ENCODE results near the gene TRNAU1AP. TPM values are rescaled to one million over a fixed set of nuclear protein-coding genes. Genes with fewer than 3 reads are reported as not detected.
"Not testable (repeated sequence)": the region's sequence is repeated elsewhere in the genome, so short reads cannot be mapped to it uniquely, and the experiment has no call there.

Gene TRNAU1AP
- total RNA-seq, 1 donor, result 25.0 TPM

GRCh38 chr1:28517649-28517999, 35.3 kb upstream of the TRNAU1AP start:
- peak overlapping the region; percentile 74 for H3K4me3 ChIP-seq (ENCODE audit: low read depth, low read length)
- no peak for TF ChIP-seq CTCF (IDR thresholded peaks at IDR 0.05; ENCODE audit: insufficient read depth, low read depth, low read length)
- peak; percentile 60 for DNase-seq (ENCODE audit: low read depth)

DNA sequence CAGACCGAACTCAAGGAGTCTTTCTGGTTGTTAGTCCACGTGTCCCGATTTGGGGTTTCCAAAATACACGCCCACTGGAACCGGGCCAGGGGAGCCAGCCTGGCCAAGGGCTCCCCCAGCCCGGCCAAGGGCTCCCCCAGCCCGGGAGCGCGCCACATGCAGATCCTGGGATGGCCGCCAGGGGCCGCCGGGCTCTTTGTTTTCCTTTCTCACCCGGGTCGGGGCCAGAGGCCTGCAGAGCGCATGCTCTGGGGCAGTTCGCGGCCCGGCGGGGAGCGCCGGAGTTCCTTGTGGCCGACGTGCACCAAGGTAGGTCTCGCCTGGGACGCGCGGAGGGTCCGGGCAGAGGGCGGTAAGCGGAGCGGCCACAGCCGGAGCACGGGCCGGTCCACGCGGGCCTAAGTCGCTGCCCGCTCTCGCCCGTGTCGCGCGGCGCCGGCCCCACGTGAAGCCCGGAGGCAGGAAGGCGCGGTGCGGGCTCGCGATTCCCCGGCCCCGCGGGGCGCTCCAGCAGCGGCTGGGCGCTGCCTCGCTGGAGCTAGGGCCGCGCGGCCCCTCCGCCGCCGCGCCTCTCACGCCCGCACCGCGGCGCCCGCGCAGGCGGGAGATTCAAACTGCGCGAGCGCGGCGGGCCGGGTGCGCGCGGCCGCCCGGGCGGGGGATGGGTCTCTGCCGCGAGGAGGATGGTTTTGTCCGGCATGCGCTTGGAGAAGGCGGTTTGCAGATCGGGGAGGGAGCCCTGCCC, 34.7 kb upstream of the TRNAU1AP start:
- DNase-seq (ENCODE audit: low read depth), result peak; percentile 89
- peak; percentile 96 for TF ChIP-seq CTCF (IDR thresholded peaks at IDR 0.05; ENCODE audit: insufficient read depth, low read depth, low read length)
- H3K4me3 ChIP-seq (ENCODE audit: low read depth, low read length), result peak overlapping the region; percentile 74

- no peak for TF ChIP-seq CTCF (IDR thresholded peaks at IDR 0.05; ENCODE audit: insufficient read depth, low read depth, low read length)
- H3K4me3 ChIP-seq (ENCODE audit: low read depth, low read length), result peak overlapping the region; percentile 74
- DNase-seq (ENCODE audit: low read depth), result no peak
Observed at GRCh38 chr1:28518745-28519341, 34.0 kb upstream of the TRNAU1AP start.

GRCh38 chr1:28519946-28520725, 32.7 kb upstream of the TRNAU1AP start:
- no peak overlapping the region for H3K4me3 ChIP-seq (ENCODE audit: low read depth, low read length)
- no peak for TF ChIP-seq CTCF (IDR thresholded peaks at IDR 0.05; ENCODE audit: insufficient read depth, low read depth, low read length)
- no peak for DNase-seq (ENCODE audit: low read depth)

DNA sequence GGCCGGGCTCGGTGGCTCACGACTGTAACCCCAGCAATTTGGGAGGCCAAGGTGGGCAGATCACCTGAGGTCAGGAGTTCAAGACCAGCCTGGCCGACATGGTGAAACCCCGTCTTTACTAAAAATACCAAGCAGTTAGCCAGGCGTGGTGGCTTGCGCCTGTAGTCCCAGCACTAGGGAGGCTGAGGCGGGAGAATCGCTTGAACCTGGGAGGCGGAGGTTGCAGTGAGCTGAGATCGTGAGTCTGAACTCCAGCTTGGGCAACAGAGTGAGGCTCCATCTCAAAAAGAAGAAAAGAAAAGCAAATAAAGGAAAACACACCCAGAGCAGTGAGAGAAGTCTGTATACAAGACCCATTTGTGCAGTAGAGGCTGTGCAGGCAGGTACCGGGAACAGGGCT, 32.1 kb upstream of the TRNAU1AP start:
- DNase-seq (ENCODE audit: low read depth); H3K4me3 ChIP-seq (ENCODE audit: low read depth, low read length): not testable (repeated sequence)

DNA sequence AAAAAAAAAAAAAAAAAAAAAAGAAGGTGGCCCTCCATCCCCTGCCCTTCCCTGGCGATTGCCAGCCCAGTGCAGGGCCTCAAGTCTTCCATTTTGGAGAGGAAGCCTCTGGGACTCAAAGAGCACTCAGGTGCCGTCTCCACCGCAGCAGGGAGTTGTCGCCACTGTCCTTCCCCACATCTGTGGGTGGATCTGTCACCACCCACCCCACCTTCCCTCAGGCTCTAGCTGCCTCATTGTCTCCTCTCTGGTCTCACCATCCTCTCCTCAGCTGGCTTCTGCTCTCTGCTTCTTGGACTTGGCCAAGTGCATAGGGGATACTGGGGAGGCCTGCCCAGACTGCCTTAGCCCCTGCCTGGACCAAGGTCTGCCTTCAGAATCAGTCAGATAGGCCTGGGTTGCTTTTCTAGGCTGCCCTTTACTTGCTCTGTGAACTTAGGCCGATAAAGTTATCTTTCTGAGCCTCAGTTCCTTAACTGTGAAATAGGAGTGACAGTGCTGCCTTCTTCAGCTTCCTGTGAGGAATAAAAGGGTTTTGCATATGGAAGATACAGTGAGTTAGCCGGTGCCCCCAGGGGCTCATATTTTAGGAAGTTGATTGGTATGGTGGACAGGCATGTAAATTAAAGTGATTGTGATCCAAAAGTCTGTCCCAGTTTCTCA, 31.3 kb upstream of the TRNAU1AP start:
- no peak for DNase-seq (ENCODE audit: low read depth)
- H3K4me3 ChIP-seq (ENCODE audit: low read depth, low read length), result no peak overlapping the region
- TF ChIP-seq CTCF (IDR thresholded peaks at IDR 0.05; ENCODE audit: insufficient read depth, low read depth, low read length), result no peak

- not testable (repeated sequence) for DNase-seq (ENCODE audit: low read depth); H3K4me3 ChIP-seq (ENCODE audit: low read depth, low read length)
Observed at GRCh38 chr1:28522537-28522936, 30.3 kb upstream of the TRNAU1AP start.

GRCh38 chr1:28525002-28525642, 27.8 kb upstream of the TRNAU1AP start:
- not testable (repeated sequence) for DNase-seq (ENCODE audit: low read depth); H3K4me3 ChIP-seq (ENCODE audit: low read depth, low read length)

All from fibroblast of villous mesenchyme (primary cell).